Measurements from ENCODE around the gene MCM9.

Gene MCM9

DNA sequence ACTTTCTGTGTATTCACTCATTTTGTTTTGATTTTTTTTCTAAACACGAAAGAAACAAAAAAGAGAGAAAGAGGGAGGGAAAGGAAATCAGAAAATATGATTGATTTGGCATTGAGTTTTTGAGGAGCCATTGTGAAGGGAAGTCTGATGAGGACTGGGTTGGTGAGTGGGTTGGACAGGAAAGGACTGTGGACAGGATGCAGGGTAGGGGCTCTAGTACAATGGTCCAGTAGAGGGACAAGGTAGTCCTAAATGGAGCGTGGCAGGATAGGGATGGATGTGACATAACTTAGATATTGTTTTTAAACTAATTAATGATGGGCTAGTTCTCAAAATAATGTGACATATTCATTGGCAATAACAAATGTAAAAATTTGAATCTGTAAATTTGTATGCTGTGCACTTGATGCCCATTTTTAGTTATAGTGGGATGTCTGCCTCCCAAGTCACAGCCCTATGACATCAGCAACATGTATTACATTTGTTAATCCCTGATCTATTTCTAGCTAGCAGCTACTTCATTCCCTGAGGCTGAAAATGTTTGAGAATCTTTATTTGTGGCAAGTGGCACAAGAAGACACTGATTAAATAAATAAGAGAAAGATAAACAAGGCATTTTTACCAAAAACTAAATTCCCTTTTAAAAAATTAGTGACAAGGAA, 105.0 kb downstream of the MCM9 start:
- H4K8ac ChIP-seq (ENCODE audit: low read depth, low read length), result no peak overlapping the region
- DNase-seq, result no peak
- H3K18ac ChIP-seq (ENCODE audit: low read length), result no peak overlapping the region
- H3K27me3 ChIP-seq (ENCODE audit: insufficient read depth, low read length, poor library complexity), result no peaks in the 10 kb centered on the region
- no peak overlapping the region for H2BK120ac ChIP-seq (ENCODE audit: low read depth, low read length)
- no peak overlapping the region for H2AK5ac ChIP-seq (ENCODE audit: low read length)
- H2BK15ac ChIP-seq (replicated peaks; ENCODE audit: low read depth), result no peak overlapping the region
- H3K27ac ChIP-seq (ENCODE audit: low read depth, low read length), result no peak overlapping the region
- H3K79me1 ChIP-seq (ENCODE audit: low read length), result no peaks in the 10 kb centered on the region
- no peak overlapping the region for H3K4me3 ChIP-seq (ENCODE audit: low read length)
- H3K36me3 ChIP-seq (ENCODE audit: control insufficient read depth, insufficient read depth, low read length), result no peaks in the 10 kb centered on the region
- no peak overlapping the region for H3K4me2 ChIP-seq (ENCODE audit: low read length)
- no peaks in the 10 kb centered on the region for H3K79me2 ChIP-seq (ENCODE audit: control insufficient read depth, insufficient read depth, low read length)
- H2BK5ac ChIP-seq (ENCODE audit: low read length), result no peak overlapping the region
- no peak overlapping the region for H3K4ac ChIP-seq (ENCODE audit: low read depth, low read length)
- no peak overlapping the region for H4K5ac ChIP-seq (ENCODE audit: low read length)
- no CpG with 5 or more reads among the region's 2 CpGs for WGBS (ENCODE audit: extremely low coverage, insufficient coverage, low lambda C conversion rate)
- H3K9ac ChIP-seq (ENCODE audit: low read length), result no peak overlapping the region
- H3K23ac ChIP-seq (ENCODE audit: low read length), result no peak overlapping the region
- H3K4me1 ChIP-seq (ENCODE audit: control insufficient read depth, low read depth, low read length), result peaks cover 5% of the 10 kb centered on the region
- no peak overlapping the region for H3K56ac ChIP-seq (ENCODE audit: low read length)

DNA sequence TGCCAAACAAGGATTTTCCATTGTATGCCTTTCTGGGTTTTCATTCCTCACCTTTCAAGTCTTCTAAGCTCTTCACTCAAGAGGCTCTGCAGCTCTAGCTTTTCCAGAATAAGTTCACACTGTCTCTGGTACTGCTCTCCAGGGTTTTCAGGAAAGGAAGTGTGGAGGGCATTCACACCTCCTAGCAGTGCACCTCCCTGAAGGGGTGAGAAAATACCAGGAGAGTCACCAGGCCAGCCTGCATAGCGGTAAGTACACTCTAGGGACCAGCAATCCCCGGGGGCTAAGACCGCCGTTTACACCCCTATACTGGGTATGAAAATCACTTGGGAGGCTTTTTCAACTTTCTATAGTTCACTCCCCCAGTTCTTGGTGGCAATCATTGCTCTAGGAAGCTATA, 108.9 kb downstream of the MCM9 start:
- Histone ChIP-seq H4K8ac (ENCODE audit: low read depth, low read length) (no peak overlapping the region), H2AK5ac (ENCODE audit: low read length) (no peak overlapping the region), H2BK15ac (replicated peaks; ENCODE audit: low read depth) (no peak overlapping the region), H3K79me1 (ENCODE audit: low read length) (no peaks in the 10 kb centered on the region), H3K4me2 (ENCODE audit: low read length) (no peak overlapping the region), H3K56ac (ENCODE audit: low read length) (no peak overlapping the region), H3K79me2 (ENCODE audit: control insufficient read depth, insufficient read depth, low read length) (no peaks in the 10 kb centered on the region), H3K4me3 (ENCODE audit: low read length) (no peak overlapping the region), H4K5ac (ENCODE audit: low read length) (no peak overlapping the region), H3K18ac (ENCODE audit: low read length) (no peak overlapping the region), H2BK120ac (ENCODE audit: low read depth, low read length) (no peak overlapping the region), H2BK5ac (ENCODE audit: low read length) (no peak overlapping the region), H3K4ac (ENCODE audit: low read depth, low read length) (no peak overlapping the region), H3K9ac (ENCODE audit: low read length) (no peak overlapping the region), H3K4me1 (ENCODE audit: control insufficient read depth, low read depth, low read length) (peaks cover 5% of the 10 kb centered on the region), H3K23ac (ENCODE audit: low read length) (no peak overlapping the region), H3K27ac (ENCODE audit: low read depth, low read length) (no peak overlapping the region), H3K27me3 (ENCODE audit: insufficient read depth, low read length, poor library complexity) (no peaks in the 10 kb centered on the region), H3K36me3 (ENCODE audit: control insufficient read depth, insufficient read depth, low read length) (no peaks in the 10 kb centered on the region)
- no CpG with 5 or more reads among the region's 4 CpGs for WGBS (ENCODE audit: extremely low coverage, insufficient coverage, low lambda C conversion rate)
- DNase-seq, result peak; percentile 82

DNA sequence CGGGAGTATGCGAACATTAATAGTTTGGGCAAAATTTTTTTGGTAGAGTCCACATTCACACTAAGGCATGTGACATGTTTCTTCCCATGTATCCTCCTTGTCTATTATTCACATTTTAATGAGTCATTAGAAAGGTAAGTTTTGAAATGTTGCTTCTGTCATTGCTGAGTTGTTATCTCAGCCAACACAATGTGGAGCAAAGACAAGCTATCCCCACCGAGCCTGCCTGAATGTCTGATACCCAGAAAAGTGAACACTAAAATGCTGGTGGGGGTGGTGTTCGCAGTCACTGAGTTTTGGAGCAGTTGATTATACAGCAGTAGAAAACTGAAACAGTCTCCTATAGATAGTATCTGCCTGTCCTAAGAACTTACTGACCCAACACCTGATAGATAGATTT, 109.3 kb downstream of the MCM9 start:
- no peak overlapping the region for H3K18ac ChIP-seq (ENCODE audit: low read length)
- no peaks in the 10 kb centered on the region for H3K79me2 ChIP-seq (ENCODE audit: control insufficient read depth, insufficient read depth, low read length)
- no peak overlapping the region for H2AK5ac ChIP-seq (ENCODE audit: low read length)
- no peaks in the 10 kb centered on the region for H3K27me3 ChIP-seq (ENCODE audit: insufficient read depth, low read length, poor library complexity)
- H3K79me1 ChIP-seq (ENCODE audit: low read length), result no peaks in the 10 kb centered on the region
- no peak overlapping the region for H3K4me3 ChIP-seq (ENCODE audit: low read length)
- H3K4me2 ChIP-seq (ENCODE audit: low read length), result no peak overlapping the region
- H2BK5ac ChIP-seq (ENCODE audit: low read length), result no peak overlapping the region
- H3K56ac ChIP-seq (ENCODE audit: low read length), result no peak overlapping the region
- H4K8ac ChIP-seq (ENCODE audit: low read depth, low read length), result no peak overlapping the region
- H3K23ac ChIP-seq (ENCODE audit: low read length), result no peak overlapping the region
- no peak overlapping the region for H3K4ac ChIP-seq (ENCODE audit: low read depth, low read length)
- H3K9ac ChIP-seq (ENCODE audit: low read length), result no peak overlapping the region
- H3K27ac ChIP-seq (ENCODE audit: low read depth, low read length), result no peak overlapping the region
- H3K4me1 ChIP-seq (ENCODE audit: control insufficient read depth, low read depth, low read length), result peaks cover 5% of the 10 kb centered on the region
- WGBS (ENCODE audit: extremely low coverage, insufficient coverage, low lambda C conversion rate), result no CpG with 5 or more reads among the region's 4 CpGs
- H2BK120ac ChIP-seq (ENCODE audit: low read depth, low read length), result no peak overlapping the region
- H4K5ac ChIP-seq (ENCODE audit: low read length), result no peak overlapping the region
- no peak for DNase-seq
- no peaks in the 10 kb centered on the region for H3K36me3 ChIP-seq (ENCODE audit: control insufficient read depth, insufficient read depth, low read length)
- H2BK15ac ChIP-seq (replicated peaks; ENCODE audit: low read depth), result no peak overlapping the region

DNA sequence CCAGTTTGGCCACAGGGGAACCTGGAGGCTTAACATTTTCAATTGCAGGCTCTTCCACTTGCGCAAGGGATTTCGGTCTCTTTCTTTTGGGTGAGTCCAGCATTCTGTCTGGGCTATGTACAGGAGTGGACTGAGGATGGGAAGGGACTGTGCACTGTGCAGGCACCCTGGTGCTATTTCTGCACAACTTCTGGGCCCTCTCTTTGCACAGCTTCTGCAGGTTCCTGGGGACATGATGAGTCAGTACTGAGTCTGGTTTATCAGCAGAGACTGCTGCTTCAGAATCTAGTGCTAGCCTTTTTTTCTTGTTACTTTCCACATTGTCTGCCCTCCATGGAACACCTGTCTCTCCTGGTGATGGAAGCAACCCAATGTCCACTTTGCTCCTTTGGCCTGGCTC, 119.5 kb downstream of the MCM9 start:
- H3K23ac ChIP-seq (ENCODE audit: low read length), result no peak overlapping the region
- WGBS (ENCODE audit: extremely low coverage, insufficient coverage, low lambda C conversion rate), result no CpG with 5 or more reads among the region's 2 CpGs
- no peak overlapping the region for H3K4me2 ChIP-seq (ENCODE audit: low read length)
- H3K79me1 ChIP-seq (ENCODE audit: low read length), result no peaks in the 10 kb centered on the region
- H3K4me3 ChIP-seq (ENCODE audit: low read length), result no peak overlapping the region
- no peaks in the 10 kb centered on the region for H3K4me1 ChIP-seq (ENCODE audit: control insufficient read depth, low read depth, low read length)
- H3K18ac ChIP-seq (ENCODE audit: low read length), result no peak overlapping the region
- DNase-seq, result no peak
- H4K8ac ChIP-seq (ENCODE audit: low read depth, low read length), result no peak overlapping the region
- H3K9ac ChIP-seq (ENCODE audit: low read length), result no peak overlapping the region
- H2BK5ac ChIP-seq (ENCODE audit: low read length), result no peak overlapping the region
- H2BK15ac ChIP-seq (replicated peaks; ENCODE audit: low read depth), result no peak overlapping the region
- no peaks in the 10 kb centered on the region for H3K27me3 ChIP-seq (ENCODE audit: insufficient read depth, low read length, poor library complexity)
- H3K79me2 ChIP-seq (ENCODE audit: control insufficient read depth, insufficient read depth, low read length), result no peaks in the 10 kb centered on the region
- H3K36me3 ChIP-seq (ENCODE audit: control insufficient read depth, insufficient read depth, low read length), result no peaks in the 10 kb centered on the region
- H3K4ac ChIP-seq (ENCODE audit: low read depth, low read length), result no peak overlapping the region
- no peak overlapping the region for H3K27ac ChIP-seq (ENCODE audit: low read depth, low read length)
- H2AK5ac ChIP-seq (ENCODE audit: low read length), result no peak overlapping the region
- H2BK120ac ChIP-seq (ENCODE audit: low read depth, low read length), result no peak overlapping the region
- H4K5ac ChIP-seq (ENCODE audit: low read length), result no peak overlapping the region
- H3K56ac ChIP-seq (ENCODE audit: low read length), result no peak overlapping the region

DNA sequence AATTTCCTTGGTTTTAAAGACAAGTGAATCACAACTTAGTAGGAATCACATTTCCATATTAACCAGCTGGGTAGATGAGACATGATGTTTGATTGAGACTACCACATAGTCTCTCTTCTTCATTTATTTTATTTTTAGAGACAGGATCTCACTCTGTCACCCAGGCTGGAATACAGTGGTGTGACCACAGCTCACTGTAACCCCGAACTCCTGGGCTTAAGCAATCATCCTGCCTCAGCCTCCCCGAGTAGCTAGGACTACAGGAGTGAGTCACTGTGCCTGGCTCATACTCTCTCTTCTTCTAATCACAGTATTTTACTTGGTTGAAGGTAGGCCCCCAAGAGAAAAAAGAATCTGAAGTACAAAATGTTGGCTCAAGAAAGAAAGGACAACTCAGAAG, 121.2 kb downstream of the MCM9 start:
- no peak for DNase-seq
- no peaks in the 10 kb centered on the region for H3K4me1 ChIP-seq (ENCODE audit: control insufficient read depth, low read depth, low read length)
- H3K27ac ChIP-seq (ENCODE audit: low read depth, low read length), result no peak overlapping the region
- no peak overlapping the region for H3K4me2 ChIP-seq (ENCODE audit: low read length)
- no peak overlapping the region for H3K4me3 ChIP-seq (ENCODE audit: low read length)
- no peak overlapping the region for H3K4ac ChIP-seq (ENCODE audit: low read depth, low read length)
- H3K18ac ChIP-seq (ENCODE audit: low read length), result no peak overlapping the region
- no CpG with 5 or more reads among the region's 2 CpGs for WGBS (ENCODE audit: extremely low coverage, insufficient coverage, low lambda C conversion rate)
- H3K79me2 ChIP-seq (ENCODE audit: control insufficient read depth, insufficient read depth, low read length), result no peaks in the 10 kb centered on the region
- H3K9ac ChIP-seq (ENCODE audit: low read length), result no peak overlapping the region
- no peak overlapping the region for H4K8ac ChIP-seq (ENCODE audit: low read depth, low read length)
- H3K23ac ChIP-seq (ENCODE audit: low read length), result no peak overlapping the region
- H3K79me1 ChIP-seq (ENCODE audit: low read length), result no peaks in the 10 kb centered on the region
- no peak overlapping the region for H3K56ac ChIP-seq (ENCODE audit: low read length)
- H2BK15ac ChIP-seq (replicated peaks; ENCODE audit: low read depth), result no peak overlapping the region
- no peak overlapping the region for H2BK120ac ChIP-seq (ENCODE audit: low read depth, low read length)
- no peak overlapping the region for H2AK5ac ChIP-seq (ENCODE audit: low read length)
- H2BK5ac ChIP-seq (ENCODE audit: low read length), result no peak overlapping the region
- H4K5ac ChIP-seq (ENCODE audit: low read length), result no peak overlapping the region
- no peaks in the 10 kb centered on the region for H3K27me3 ChIP-seq (ENCODE audit: insufficient read depth, low read length, poor library complexity)
- no peaks in the 10 kb centered on the region for H3K36me3 ChIP-seq (ENCODE audit: control insufficient read depth, insufficient read depth, low read length)

DNA sequence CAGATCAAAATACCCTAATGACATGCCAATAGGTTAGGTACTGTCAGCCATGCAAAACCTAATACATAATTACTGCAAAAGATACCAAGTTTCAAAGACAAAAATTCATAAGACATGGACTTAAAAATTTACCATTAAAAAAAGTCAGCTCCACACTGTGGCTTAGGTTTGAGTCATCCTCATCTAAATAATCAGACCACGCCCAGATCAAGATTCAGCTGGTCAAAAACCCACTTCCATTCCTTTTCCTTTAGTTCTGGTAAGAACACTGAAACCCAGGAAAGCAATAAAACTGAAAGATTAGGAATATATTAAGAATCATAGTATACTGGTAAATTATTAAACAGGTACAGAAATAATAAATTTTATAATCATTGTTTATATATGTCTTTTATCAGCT, 122.0 kb downstream of the MCM9 start:
- H2BK5ac ChIP-seq (ENCODE audit: low read length), result no peak overlapping the region
- WGBS (ENCODE audit: extremely low coverage, insufficient coverage, low lambda C conversion rate), result no CpG with 5 or more reads among the region's 1 CpG
- no peaks in the 10 kb centered on the region for H3K36me3 ChIP-seq (ENCODE audit: control insufficient read depth, insufficient read depth, low read length)
- H2AK5ac ChIP-seq (ENCODE audit: low read length), result no peak overlapping the region
- H4K5ac ChIP-seq (ENCODE audit: low read length), result no peak overlapping the region
- H2BK120ac ChIP-seq (ENCODE audit: low read depth, low read length), result no peak overlapping the region
- no peaks in the 10 kb centered on the region for H3K4me1 ChIP-seq (ENCODE audit: control insufficient read depth, low read depth, low read length)
- no peak overlapping the region for H3K4me3 ChIP-seq (ENCODE audit: low read length)
- no peaks in the 10 kb centered on the region for H3K79me1 ChIP-seq (ENCODE audit: low read length)
- no peaks in the 10 kb centered on the region for H3K27me3 ChIP-seq (ENCODE audit: insufficient read depth, low read length, poor library complexity)
- no peak overlapping the region for H3K56ac ChIP-seq (ENCODE audit: low read length)
- DNase-seq, result no peak
- no peak overlapping the region for H3K4ac ChIP-seq (ENCODE audit: low read depth, low read length)
- no peak overlapping the region for H3K18ac ChIP-seq (ENCODE audit: low read length)
- no peak overlapping the region for H3K9ac ChIP-seq (ENCODE audit: low read length)
- H3K27ac ChIP-seq (ENCODE audit: low read depth, low read length), result no peak overlapping the region
- no peak overlapping the region for H4K8ac ChIP-seq (ENCODE audit: low read depth, low read length)
- H2BK15ac ChIP-seq (replicated peaks; ENCODE audit: low read depth), result no peak overlapping the region
- no peaks in the 10 kb centered on the region for H3K79me2 ChIP-seq (ENCODE audit: control insufficient read depth, insufficient read depth, low read length)
- no peak overlapping the region for H3K23ac ChIP-seq (ENCODE audit: low read length)
- no peak overlapping the region for H3K4me2 ChIP-seq (ENCODE audit: low read length)

Measured in mesendoderm (in vitro differentiated cells).